Activated CD4-positive, alpha-beta T cell treated with anti-CD3 and anti-CD28 coated beads, Interleukin-2, amount 50 U/mL, for 24 hours (primary cell): ENCODE data around the gene NBEAL2.

Experiments used
- DNase-seq, 2 donors: peaks; one replicate each; pipeline ENCODE4 v3.0.0-alpha.2; 2020; ENCODE audit warnings: low read depth in 1 of 2, low spot score in 1 of 2

The NBEAL2 gene, protein sequence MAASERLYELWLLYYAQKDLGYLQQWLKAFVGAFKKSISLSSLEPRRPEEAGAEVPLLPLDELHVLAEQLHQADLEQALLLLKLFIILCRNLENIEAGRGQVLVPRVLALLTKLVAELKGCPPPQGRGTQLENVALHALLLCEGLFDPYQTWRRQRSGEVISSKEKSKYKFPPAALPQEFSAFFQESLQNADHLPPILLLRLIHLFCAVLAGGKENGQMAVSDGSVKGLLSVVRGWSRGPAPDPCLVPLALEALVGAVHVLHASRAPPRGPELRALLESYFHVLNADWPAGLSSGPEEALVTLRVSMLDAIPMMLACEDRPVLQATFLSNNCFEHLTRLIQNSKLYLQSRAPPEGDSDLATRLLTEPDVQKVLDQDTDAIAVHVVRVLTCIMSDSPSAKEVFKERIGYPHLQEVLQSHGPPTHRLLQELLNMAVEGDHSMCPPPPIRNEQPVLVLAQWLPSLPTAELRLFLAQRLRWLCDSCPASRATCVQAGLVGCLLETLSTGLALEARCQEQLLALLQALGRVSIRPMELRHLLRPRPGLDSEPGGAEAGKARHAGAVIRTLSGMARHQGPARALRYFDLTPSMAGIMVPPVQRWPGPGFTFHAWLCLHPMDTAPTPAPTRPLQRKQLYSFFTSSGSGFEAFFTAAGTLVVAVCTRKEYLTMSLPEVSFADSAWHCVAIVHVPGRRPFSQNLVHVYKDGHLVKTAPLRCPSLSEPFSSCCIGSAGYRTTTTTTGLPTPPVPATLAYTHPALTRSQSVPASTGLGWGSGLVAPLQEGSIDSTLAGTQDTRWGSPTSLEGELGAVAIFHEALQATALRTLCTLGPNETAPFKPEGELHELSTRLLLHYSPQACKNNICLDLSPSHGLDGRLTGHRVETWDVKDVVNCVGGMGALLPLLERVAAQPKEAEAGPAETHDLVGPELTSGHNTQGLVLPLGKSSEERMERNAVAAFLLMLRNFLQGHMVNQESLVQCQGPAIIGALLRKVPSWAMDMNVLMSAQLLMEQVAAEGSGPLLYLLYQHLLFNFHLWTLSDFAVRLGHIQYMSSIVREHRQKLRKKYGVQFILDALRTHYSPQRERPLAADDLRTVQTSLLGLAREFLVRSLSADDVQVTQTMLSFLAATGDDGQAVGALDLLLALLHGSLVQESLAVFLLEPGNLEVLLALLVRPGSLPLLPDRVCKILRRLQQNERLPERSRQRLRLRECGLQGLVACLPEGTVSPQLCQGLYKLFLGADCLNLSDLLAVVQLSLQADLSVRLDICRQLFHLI (N-terminal part only)

DNA sequence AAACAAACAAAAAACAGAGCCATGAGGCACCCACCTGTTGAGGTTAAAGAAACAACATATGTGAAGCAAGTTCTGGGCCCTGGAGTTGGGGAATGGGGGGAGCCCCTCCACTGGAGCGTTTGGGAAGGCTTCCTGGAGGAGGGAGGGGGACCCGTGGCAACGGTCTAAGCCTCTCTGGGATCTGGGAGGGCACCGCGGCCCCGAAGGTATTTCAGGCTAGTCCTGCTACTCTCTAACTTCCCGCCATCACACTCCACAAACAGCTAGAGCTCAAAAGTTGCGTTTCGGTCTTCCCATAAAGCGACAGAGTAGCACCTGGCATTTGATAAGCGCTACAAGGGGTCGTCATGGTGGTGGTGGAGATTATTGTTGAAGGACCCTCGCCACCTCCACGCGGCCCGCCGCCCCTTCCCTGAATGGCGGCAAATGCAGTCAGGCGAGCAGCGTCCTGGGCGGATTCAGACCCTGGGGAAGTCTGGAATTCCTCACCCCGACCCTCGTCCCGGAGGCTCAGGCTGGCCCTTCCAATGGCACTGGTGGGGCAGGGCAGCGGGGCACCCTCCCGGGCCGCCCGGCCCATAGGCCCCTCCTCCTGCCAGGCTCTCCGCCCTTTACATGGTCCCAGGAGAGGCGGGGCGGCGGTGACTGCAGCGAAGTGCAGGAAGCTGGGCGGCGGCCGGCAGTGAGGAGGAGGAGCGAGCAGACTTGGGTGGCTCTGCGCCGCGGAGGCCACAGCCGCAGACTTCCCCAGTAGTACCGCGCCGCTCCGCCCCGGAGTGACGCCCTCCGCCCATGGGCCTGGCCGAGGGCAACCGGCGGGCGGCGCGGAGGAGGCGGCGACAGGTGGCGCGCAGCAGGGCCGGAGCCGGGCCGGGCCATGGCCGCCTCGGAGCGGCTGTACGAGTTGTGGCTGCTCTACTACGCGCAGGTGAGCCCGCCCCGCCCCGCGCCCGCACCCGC, at the start of gene NBEAL2:
NBEAL2 (plus strand) TSS at position 682 of the 960 bp plus-strand sequence; CDS start at position 878, 196 bp downstream.
- peak; percentile 86 to 93 for DNase-seq

DNA sequence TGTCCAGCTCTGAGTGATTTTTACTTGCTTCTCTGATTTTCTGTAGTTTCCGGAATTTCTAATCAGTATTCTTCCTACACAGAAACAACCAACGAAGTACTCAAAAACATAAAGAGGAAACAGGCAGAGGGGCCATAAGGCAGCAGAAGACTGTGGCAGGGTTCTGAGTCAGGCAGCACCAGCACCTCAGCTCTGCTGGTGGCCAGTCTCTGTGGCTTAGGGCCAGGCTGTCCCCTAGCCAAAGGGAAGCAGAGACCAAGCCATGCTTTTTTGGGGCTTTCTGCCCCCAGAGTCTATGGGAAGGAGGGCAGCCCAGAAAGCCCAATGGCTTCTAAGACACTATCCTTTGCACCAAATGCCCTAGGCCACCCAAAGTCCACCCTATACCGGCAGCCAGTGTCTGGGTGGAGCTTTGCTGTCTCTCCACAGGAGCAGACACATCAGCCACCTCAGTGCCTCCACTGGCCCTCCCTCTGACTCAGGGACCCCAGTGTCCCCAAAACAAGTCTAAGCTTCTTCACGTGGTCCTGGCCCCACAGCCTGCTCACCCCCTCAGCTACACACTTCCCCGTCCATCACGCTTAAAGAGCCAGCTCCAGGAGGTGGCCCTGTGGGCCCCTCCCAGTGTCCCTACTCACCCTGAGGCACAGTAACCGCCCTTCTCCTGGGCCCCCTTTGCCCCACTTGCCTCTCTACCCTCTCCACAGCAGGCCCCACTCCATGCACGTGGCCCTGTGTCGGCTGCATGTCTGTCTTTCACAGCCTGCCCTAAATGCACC, 49.1 kb upstream of the NBEAL2 start:
- DNase-seq, result no peak

DNA sequence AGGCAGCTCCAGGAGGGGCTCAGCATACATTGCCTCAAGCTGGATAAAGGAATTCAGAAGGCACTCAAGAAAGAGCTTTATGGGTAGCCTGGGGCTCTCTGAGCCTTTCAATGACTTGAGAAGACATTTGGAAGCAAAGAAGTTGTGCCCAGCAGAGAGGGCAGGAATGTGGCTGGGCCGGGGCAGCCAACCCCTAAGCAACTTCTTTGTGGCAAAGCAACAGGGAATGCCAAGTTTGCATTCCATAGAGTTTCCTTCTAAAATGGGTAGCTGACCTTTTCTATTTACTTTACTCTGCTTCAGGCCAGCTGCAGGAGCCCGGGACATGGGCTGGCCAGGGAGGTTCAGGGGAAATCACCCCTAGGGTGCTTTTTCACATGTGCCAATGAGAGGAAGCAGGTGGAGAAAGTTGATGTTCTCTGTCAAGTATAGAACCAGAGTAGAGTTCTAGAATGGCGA, 48.5 kb upstream of the NBEAL2 start:
- no peak for DNase-seq

DNA sequence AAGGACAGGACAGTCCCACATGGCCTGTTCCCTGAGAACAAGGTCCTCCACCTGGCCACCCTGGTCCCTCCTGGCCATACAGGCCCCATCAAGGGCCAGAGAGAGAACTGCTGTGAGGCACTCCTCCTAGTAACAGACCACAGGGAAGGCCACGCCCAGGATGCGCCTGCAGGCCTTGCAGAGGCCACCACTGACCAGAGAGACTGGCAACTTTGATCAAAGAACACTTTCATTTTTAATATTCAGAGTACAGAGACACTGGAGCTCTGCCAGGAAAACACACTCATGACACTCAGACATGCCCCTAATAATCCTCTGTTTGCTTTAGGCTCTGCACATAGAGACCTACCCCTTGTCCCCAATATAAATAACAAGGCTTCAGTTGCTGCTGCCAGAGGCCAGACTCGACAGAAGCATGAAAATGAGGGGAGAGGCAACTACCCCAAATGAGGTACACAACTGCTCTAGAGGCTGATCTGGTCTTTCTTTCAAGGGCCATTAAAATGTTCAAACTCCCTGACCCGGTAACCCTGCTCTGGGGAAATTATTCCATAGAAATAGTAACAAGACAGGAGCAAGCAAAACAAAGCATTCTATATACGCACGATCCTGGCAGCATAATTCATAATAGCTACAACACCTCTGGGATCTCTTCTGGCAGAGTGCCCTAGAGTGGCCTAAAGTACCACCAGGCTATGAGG, 47.7 kb upstream of the NBEAL2 start:
- no peak for DNase-seq

DNA sequence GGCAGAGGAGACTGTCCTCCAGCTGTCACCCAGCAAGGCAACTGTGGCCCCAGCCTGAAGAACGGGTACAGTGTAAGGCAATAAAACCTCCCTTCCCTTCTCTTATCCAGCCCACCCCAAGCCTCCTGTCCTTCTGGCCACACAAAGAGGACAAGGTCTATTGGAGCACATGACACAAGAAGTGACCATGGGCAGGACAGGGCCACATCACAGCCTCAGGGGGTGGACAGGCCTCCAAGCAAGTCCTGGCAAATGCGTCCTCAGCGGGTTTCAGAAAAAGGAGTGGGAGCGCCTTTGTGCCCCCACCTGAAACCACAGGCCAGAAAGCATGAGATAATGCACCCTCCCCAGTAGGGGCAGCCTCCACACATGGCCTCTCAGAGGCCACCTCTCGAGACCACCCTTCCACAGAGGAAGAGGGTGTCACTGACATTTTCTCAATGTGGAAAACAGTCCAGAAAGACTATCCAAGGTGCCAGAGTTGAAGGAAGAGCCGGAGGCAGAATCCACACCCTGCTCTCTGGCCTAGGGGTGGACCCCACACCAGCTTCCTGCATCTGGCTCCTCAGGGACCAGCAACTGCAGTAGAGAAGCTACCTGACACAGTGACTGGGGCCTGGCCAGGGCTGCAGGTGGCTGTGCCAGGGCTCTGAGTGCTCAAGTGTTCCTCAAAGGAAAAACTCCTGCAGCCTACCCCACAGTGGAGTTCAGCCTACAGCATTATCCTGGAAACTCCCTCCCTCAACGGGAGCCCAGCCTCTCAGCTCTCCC, 46.8 kb upstream of the NBEAL2 start:
- no peak for DNase-seq

DNA sequence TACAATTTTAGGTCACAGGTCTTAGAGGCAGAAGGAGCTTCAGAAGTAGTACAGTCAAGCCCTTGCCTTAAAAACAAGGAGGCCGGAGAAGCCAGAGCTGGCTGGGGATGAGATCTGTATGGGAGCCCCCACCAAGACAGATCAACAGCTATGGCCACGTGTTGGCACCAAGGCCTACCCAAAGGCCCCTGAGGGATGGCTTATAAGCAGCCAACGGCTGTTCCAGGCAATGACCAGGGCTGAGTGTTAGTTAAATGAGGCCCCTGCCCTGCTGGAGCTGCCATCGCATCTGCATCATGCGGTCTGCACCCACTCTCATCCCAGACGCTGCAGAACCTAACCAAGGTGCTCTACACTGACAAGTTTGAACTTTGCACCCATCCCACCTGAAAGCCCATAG, 46.2 kb upstream of the NBEAL2 start:
- DNase-seq, result no peak

DNA sequence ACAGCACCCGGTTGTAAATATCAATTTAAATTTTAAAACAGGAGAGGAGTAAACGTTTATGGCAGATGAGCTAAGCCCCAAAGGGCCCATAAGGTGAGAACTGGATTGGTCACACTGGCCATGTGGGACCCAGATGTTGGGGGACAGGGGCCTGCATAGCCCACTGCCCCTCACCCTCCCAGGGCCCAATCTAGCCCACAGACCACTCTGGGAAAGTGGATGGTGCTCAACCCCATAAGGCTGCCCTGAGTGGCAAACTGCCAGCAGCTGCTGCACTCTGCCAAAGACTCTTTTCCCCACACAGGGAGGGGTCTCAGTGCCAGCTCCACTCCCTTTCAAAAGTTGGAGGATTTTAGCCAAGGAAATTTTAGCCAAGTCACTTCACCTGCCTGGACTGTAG, 45.4 kb upstream of the NBEAL2 start:
- no peak for DNase-seq

DNA sequence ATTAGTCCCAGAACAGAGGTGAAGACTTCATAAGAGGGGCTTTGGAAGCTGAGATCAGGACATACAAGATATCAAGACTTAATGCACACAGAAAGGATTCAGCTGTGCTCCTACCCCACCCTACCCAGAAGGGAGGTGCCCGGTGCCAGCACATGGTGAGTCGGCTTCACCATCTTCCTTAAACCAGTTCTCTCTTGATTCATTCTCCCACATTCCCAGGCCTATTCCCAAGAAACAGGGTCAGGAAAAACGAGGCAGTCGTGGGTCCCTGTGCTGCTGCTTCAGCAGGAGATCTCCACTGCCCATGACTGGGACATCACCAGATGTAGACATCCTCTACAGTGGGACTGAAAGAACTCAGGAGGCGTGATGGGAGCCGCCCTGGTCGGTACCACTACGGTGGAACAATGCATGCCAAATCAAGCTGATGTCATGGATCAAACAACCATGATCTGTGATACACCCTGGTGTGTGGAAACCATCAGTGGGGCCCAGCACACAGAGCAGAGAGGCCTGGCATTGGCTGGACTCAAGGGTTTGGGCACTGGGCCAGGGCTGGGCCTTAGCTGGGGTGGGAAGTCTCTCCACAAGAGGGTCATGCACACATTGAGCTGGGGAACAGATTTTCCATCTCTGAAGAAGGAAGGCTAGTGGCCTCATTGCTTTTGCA, 44.8 kb upstream of the NBEAL2 start:
- DNase-seq, result no peak

DNA sequence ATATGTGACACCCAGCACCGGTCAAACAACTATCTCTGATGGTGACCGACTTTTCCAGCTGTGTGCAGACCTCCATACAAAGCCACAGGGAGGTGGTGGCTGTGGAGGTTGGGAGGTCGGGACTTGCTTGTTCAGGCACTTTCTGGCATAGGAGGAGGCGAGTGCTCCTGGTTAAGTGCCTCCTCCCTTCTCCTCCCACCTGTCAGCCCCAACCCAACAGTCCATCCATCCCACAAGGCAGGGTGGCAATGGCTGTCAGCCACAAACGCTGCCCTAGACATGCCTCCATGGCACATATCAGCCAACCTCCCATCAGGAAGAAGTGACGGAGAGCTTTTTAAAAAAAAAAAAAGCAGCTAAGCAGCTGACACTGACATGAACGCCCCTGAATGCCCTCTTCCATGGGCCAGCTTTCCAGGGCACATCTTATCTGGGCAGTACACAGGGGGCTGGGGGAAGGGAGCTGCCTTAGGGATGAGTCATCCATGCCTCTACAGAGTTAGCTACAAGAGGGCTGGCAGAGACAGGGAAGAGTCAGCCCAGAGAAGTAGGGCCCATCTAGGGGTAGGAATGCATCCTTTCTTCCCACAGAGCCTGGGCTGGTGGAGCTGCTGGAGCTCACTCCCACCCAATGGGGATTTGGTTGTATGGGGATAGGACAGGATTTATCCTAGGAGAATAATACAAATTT, 44.2 kb upstream of the NBEAL2 start:
- no peak for DNase-seq

DNA sequence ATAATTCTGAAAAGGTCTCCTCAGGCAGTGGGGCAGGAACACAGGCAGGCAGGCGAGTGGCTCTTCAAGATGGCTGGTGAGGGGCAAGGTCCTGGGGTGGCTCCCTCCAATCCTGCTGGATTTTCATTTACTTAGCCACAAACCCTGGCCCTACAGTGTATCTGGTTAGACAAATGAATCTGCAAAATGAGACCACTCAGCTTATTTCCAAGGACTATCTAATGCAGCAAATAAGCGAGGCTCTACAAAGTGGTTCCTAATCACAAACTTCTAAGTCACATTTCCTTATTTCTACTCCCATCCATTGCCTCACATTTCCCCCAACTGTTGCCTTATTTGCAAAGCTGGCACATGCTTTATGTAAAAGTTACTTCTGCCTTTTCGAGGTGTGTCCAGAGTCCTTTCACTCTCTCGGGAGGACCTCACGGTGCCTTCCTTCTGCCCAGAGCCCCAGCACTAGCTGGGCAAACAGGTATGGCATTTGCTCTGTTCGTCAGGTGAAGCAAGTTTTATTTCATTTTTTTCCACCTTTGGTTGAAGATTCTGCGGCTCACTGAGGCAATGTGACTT, 43.4 kb upstream of the NBEAL2 start:
- DNase-seq, result no peak

DNA sequence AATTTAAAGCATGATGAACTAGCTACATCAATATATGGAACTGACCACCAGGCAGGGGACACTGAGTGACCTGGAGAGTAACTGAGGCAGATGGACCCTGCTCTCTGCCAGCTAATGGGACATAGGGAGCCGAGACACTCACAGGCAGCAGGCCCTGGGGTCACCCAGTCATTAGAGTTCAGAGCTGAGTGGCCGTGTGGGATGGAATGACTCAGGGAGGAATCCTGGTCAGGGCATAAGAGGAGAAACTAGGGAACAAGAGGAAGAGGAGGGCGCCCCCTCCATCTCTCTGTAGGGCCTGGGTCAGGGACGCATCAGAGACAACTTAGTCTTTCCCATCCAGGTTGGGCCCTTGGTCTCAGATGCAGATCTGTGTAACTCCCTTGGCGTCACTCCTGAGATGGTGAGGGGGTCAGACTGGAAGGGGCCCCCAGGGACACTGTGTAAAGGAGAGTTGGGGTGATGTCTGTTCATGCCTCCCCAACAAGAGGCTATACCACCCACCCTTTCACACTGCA, 42.7 kb upstream of the NBEAL2 start:
- no peak for DNase-seq

DNA sequence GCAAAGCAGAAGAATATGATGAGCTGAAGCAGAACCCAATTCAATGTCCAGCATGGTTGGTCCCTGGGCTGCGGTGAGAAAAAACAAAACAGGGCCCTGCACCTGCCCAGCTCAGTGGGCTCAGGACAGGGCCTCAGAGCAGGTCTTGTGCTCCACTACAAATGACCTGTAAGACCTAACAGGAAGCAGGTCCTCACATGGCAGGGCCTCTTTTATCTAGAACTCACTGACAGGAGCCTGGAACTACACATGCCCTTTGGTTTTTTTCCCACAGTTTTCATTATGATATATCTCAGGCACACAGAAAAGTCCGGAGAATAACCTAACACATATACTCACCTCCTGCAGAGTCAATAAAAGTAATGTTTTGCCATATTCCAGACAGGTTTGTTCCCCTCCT, 41.3 kb upstream of the NBEAL2 start:
- no peak for DNase-seq

DNA sequence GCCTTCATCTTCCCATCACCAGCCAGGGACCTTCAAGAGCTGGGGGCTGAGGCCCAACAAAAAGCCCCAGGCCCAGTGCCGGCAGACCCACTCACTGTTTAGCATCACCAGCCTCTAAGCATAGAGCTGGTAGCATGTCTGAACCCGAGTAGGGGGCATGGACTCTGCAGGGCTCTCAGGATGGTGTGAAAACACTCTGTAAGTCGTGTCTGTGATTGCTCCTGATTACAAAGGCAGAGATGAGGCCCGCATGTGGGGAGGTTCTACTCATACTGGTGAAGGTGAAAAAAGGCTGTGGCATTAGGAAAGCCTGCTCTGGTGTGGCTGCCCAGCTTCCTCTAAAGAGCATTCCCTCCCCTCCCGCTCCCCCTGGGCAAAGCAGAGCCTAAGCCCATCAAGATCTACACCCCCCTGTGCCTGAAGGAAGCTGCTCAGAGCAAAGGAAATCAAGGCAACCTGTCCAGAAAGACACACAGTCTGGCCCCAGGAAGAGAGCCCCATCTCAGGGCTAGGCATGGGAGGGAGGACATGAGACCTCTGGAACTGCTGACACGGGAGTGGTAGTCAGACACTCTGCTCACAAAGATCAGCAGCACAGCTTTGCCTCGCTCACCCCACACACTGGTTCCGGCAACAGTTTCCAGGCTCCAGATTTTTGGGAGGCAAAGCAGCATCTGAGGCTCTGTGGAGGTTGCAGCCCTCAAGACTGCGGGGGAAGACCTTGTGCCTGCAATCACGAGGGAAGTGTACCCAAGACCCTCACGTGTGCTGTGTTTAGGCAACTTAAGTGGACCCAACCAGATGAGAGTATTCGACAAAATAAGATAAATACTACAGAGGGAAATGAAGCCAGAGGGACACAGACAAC, 39.7 kb upstream of the NBEAL2 start:
- DNase-seq, result no peak

DNA sequence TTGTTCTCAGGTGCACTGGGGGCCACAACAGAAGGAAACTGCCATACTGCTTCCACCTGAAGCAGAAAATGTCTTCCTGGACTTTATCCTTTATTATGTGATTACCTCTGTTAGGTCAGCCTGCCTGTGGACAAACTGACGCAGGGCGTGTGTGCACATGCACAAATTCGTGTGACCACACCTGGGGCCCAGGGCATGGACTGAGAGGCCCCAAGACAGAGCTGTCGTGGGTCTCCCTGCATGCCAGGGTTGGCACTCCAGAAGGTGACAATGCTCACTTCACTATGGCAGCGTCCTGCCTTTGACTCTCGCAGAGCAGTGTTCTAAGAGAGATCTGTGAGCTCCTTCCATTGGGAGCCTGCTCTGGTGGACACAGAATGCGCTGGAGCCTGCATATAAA, 37.4 kb upstream of the NBEAL2 start:
- no peak for DNase-seq

DNA sequence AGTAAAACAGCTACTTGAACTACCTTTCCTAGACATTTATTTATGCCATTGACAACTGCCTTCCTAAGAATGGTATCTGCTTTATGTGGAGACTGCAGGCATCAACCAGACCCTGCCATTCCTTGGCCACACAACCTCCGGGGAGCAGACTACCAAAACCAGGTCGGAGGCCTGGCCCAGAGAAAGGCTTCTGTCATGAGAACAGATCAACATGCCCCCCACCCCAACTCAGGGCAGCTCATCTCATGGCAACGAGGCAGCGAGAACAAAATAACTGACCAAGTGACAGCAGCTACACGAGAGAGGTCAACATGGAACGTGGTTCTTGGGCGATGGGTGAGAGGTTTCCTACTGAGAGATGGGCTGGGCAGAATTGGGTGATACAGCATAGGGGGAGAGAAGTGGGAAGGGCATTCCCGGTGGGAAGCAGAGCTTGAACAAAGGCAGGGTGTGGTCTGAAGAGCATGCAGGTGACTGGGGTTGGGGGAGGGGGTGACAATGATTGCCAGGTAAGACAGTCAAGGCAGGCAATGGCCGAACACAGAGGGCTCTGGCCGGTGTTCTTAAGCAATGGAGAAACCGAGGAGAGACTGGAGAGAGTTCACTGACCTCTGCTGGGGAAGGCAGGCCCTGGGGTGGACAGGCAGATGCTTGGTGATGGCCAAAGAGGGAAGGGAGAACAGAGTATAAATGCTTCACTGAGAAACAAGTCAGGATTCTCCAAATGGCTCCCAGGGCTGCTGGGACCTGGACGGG, 36.8 kb upstream of the NBEAL2 start:
- no peak for DNase-seq
